ENCODE data around the gene HNRNPA3. TPM values are rescaled to one million over a fixed set of nuclear protein-coding genes. Genes with fewer than 3 reads are reported as not detected.

HNRNPA3 gene
- polyA plus RNA-seq, 1 donor from 2014 or later = 134 TPM

DNA sequence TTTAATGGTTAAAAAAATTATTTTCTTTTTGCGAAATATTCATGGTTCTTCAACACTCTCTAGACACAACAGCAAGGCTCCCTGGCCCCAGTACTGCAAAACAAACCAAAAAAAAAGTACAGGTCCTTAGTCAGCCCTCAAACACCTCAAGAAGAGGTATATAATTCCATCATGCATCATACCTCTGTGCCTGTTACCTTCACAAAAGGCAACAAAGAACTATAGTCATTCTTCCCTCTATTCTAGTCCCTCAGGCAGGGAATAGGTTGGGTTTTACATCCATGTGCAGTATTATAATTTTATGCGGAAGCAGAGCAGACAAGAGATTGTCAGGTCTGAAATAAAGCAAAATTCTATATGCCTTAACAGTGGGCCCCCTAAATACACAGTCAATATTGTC is 43.4 kb downstream of the HNRNPA3 start (continued):
- TF ChIP-seq SMC3 (conservative IDR thresholded peaks at IDR 0.05; ENCODE audit: poor library complexity) = no peak

GRCh38 chr2:177256695-177257094 is 44.1 kb downstream of the HNRNPA3 start:
- Histone ChIP-seq H3K27me3 (ENCODE audit: insufficient read depth, low read depth, low read length) (no peaks in the 10 kb centered on the region), H4K20me1 (ENCODE audit: insufficient read depth) (no peaks in the 10 kb centered on the region), H3F3A (ENCODE audit: insufficient read depth, low read length, poor library complexity, severe bottlenecking) (no peaks in the 10 kb centered on the region), H3K4me3 (ENCODE audit: low read length) (no peak overlapping the region), H3K9ac (ENCODE audit: low read length) (no peak overlapping the region), H3K9me2 (ENCODE audit: insufficient read depth, low read length) (no peaks in the 10 kb centered on the region), H3K27ac (ENCODE audit: low read length) (no peak overlapping the region), H3K79me2 (replicated peaks; ENCODE audit: insufficient read depth, low read length) (peaks cover 18% of the 10 kb centered on the region), H3K9me3 (ENCODE audit: low read length) (no peaks in the 10 kb centered on the region), H3K4me2 (ENCODE audit: low read length) (no peak overlapping the region), H2AFZ (ENCODE audit: low read depth, low read length) (no peak overlapping the region), H3K36me3 (ENCODE audit: insufficient read depth, low read length) (no peaks in the 10 kb centered on the region)
- TF ChIP-seq EZH2 (IDR thresholded peaks at IDR 0.05; ENCODE audit: borderline replicate concordance, insufficient read depth, low read length, poor library complexity, severe bottlenecking) (no peak), EP300 (conservative IDR thresholded peaks at IDR 0.05; ENCODE audit: poor library complexity, severe bottlenecking) (no peak), POLR2AphosphoS5 (IDR thresholded peaks at IDR 0.05) (no peak), RAD21 (conservative IDR thresholded peaks at IDR 0.05) (no peak), SMC3 (conservative IDR thresholded peaks at IDR 0.05; ENCODE audit: poor library complexity) (no peak), MXI1 (conservative IDR thresholded peaks at IDR 0.05; ENCODE audit: poor library complexity, severe bottlenecking) (no peak), TAF1 (IDR thresholded peaks at IDR 0.05; ENCODE audit: low read depth) (no peak)
- TF ChIP-seq, protein P1, sequence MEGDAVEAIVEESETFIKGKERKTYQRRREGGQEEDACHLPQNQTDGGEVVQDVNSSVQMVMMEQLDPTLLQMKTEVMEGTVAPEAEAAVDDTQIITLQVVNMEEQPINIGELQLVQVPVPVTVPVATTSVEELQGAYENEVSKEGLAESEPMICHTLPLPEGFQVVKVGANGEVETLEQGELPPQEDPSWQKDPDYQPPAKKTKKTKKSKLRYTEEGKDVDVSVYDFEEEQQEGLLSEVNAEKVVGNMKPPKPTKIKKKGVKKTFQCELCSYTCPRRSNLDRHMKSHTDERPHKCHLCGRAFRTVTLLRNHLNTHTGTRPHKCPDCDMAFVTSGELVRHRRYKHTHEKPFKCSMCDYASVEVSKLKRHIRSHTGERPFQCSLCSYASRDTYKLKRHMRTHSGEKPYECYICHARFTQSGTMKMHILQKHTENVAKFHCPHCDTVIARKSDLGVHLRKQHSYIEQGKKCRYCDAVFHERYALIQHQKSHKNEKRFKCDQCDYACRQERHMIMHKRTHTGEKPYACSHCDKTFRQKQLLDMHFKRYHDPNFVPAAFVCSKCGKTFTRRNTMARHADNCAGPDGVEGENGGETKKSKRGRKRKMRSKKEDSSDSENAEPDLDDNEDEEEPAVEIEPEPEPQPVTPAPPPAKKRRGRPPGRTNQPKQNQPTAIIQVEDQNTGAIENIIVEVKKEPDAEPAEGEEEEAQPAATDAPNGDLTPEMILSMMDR (IDR thresholded peaks at IDR 0.05; ENCODE audit: poor library complexity, severe bottlenecking) = no peak
- TF ChIP-seq, protein P2, sequence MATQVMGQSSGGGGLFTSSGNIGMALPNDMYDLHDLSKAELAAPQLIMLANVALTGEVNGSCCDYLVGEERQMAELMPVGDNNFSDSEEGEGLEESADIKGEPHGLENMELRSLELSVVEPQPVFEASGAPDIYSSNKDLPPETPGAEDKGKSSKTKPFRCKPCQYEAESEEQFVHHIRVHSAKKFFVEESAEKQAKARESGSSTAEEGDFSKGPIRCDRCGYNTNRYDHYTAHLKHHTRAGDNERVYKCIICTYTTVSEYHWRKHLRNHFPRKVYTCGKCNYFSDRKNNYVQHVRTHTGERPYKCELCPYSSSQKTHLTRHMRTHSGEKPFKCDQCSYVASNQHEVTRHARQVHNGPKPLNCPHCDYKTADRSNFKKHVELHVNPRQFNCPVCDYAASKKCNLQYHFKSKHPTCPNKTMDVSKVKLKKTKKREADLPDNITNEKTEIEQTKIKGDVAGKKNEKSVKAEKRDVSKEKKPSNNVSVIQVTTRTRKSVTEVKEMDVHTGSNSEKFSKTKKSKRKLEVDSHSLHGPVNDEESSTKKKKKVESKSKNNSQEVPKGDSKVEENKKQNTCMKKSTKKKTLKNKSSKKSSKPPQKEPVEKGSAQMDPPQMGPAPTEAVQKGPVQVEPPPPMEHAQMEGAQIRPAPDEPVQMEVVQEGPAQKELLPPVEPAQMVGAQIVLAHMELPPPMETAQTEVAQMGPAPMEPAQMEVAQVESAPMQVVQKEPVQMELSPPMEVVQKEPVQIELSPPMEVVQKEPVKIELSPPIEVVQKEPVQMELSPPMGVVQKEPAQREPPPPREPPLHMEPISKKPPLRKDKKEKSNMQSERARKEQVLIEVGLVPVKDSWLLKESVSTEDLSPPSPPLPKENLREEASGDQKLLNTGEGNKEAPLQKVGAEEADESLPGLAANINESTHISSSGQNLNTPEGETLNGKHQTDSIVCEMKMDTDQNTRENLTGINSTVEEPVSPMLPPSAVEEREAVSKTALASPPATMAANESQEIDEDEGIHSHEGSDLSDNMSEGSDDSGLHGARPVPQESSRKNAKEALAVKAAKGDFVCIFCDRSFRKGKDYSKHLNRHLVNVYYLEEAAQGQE (IDR thresholded peaks at IDR 0.05; ENCODE audit: borderline replicate concordance) = no peak

- no peak overlapping the region for H3K9ac ChIP-seq (ENCODE audit: low read length)
- no peaks in the 10 kb centered on the region for H3K9me2 ChIP-seq (ENCODE audit: insufficient read depth, low read length)
- no peaks in the 10 kb centered on the region for H3K27me3 ChIP-seq (ENCODE audit: insufficient read depth, low read depth, low read length)
- no peak overlapping the region for H3K27ac ChIP-seq (ENCODE audit: low read length)
- TF ChIP-seq SMC3 (conservative IDR thresholded peaks at IDR 0.05; ENCODE audit: poor library complexity) = no peak
- TF ChIP-seq, protein P2 (IDR thresholded peaks at IDR 0.05; ENCODE audit: borderline replicate concordance) = no peak
- no peak for TF ChIP-seq MXI1 (conservative IDR thresholded peaks at IDR 0.05; ENCODE audit: poor library complexity, severe bottlenecking)
- no peak for TF ChIP-seq EP300 (conservative IDR thresholded peaks at IDR 0.05; ENCODE audit: poor library complexity, severe bottlenecking)
- TF ChIP-seq POLR2AphosphoS5 (IDR thresholded peaks at IDR 0.05) = no peak
- no peak overlapping the region for H3K4me3 ChIP-seq (ENCODE audit: low read length)
- H3K4me2 ChIP-seq (ENCODE audit: low read length) = no peak overlapping the region
- no peaks in the 10 kb centered on the region for H4K20me1 ChIP-seq (ENCODE audit: insufficient read depth)
- peaks cover 25% of the 10 kb centered on the region for H3K79me2 ChIP-seq (replicated peaks; ENCODE audit: insufficient read depth, low read length)
- no peaks in the 10 kb centered on the region for H3F3A ChIP-seq (ENCODE audit: insufficient read depth, low read length, poor library complexity, severe bottlenecking)
- no peaks in the 10 kb centered on the region for H3K9me3 ChIP-seq (ENCODE audit: low read length)
- no peak overlapping the region for H2AFZ ChIP-seq (ENCODE audit: low read depth, low read length)
- no peaks in the 10 kb centered on the region for H3K36me3 ChIP-seq (ENCODE audit: insufficient read depth, low read length)
These were observed 44.9 kb downstream of the HNRNPA3 start for GRCh38 chr2:177257471-177257870.
